HepG2 (cell line): ENCODE data around the gene CNNM1.

Source experiments
- ARNT ChIP-seq: fragments of 450-650 bp; IDR thresholded peaks from 2 replicates; pipeline ENCODE4 v1.6.1; 2017
- CTCF ChIP-seq: sonication (generic); formaldehyde crosslinking; IDR thresholded peaks from 2 replicates; pipeline ENCODE4 v1.5.0; 2020; ENCODE audit warnings: mild to moderate bottlenecking, missing genetic modification reagents, moderate library complexity
- IRF2 ChIP-seq: IDR thresholded peaks from 2 replicates; pipeline ENCODE4 v1.6.1; 2018; ENCODE audit warnings: missing genetic modification reagents, missing compliant biosample characterization
- POLR2A ChIP-seq, 2 experiments: IDR thresholded peaks; 2 replicates each; pipeline ENCODE4 v1.6.1; 2011; ENCODE audit warnings: low read depth in 2 of 2, low read length in 2 of 2, mild to moderate bottlenecking in 1 of 2, moderate library complexity in 1 of 2; ENCODE audit not compliant: insufficient read depth in 1 of 2

GRCh38 chr10:99432047-99432446 lies 102.9 kb downstream of the CNNM1 start:
- no peak for TF ChIP-seq IRF2 (CRISPR knock-in tag)
- no peak for TF ChIP-seq CTCF (CRISPR knock-in tag)
- TF ChIP-seq ARNT, result no peak
- no peak for TF ChIP-seq POLR2A (IDR thresholded peaks at IDR 0.05; ENCODE audit: insufficient read depth in 1 of 2, low read depth in 2 of 2, low read length in 2 of 2)
